ENCODE results near the gene PSMA3.
A peak's percentile ranks its signal among the peaks of the same experiment; 100 is the strongest.

The PSMA3 gene

GRCh38 chr14:58272588-58273372, 28.1 kb downstream of the PSMA3 start:
- DNase-seq: no peak

- no peak for DNase-seq
These were observed 30.2 kb downstream of the PSMA3 start for GRCh38 chr14:58274881-58275280.

GRCh38 chr14:58275527-58276190, 31.0 kb downstream of the PSMA3 start:
- DNase-seq: no peak

- no peak for DNase-seq
These were observed 31.6 kb downstream of the PSMA3 start for GRCh38 chr14:58276208-58276607.

GRCh38 chr14:58278177-58278576, 33.5 kb downstream of the PSMA3 start:
- DNase-seq: no peak

GRCh38 chr14:58280954-58281787, 36.5 kb downstream of the PSMA3 start:
- peak; percentile 66 for DNase-seq

GRCh38 chr14:58281969-58282368, 37.3 kb downstream of the PSMA3 start:
- DNase-seq: no peak

- no peak for DNase-seq
These were observed 38.4 kb downstream of the PSMA3 start for GRCh38 chr14:58282925-58283593.

- DNase-seq: no peak
These were observed 39.1 kb downstream of the PSMA3 start for GRCh38 chr14:58283730-58284129.

GRCh38 chr14:58285132-58285531, 40.5 kb downstream of the PSMA3 start:
- DNase-seq: no peak

- no peak for DNase-seq
These were observed 43.0 kb downstream of the PSMA3 start for GRCh38 chr14:58287607-58288042.

GRCh38 chr14:58288106-58288792, 43.6 kb downstream of the PSMA3 start:
- DNase-seq: no peak

- no peak for DNase-seq
These were observed 47.0 kb downstream of the PSMA3 start for GRCh38 chr14:58291646-58292045.

- DNase-seq: no peak
These were observed 47.5 kb downstream of the PSMA3 start for GRCh38 chr14:58292187-58292586.

- DNase-seq: no peak
These were observed 49.6 kb downstream of the PSMA3 start for GRCh38 chr14:58294201-58294600.

GRCh38 chr14:58296726-58297125, 52.1 kb downstream of the PSMA3 start:
- DNase-seq: no peak

- no peak for DNase-seq
These were observed 52.7 kb downstream of the PSMA3 start for GRCh38 chr14:58297412-58297761.

- DNase-seq: peak; percentile 100
These were observed 53.3 kb downstream of the PSMA3 start for GRCh38 chr14:58297762-58298476.

GRCh38 chr14:58298477-58299400, 54.1 kb downstream of the PSMA3 start, which contains the start of gene ARID4A:
TSS of gene ARID4A (plus strand) at chr14:58298555. CDS start at chr14:58299855, 1,300 bp downstream.
- peak; percentile 26 for DNase-seq
